Activated naive CD8-positive, alpha-beta T cell (primary cell): ENCODE results near the gene EXTL2.
"Not testable (repeated sequence)": the region's sequence is repeated elsewhere in the genome, so short reads cannot be mapped to it uniquely, and the experiment has no call there.

Source experiments
- H3K27ac Mint-ChIP-seq: one replicate; pipeline ENCODE4 v1.8.0; 2021; ENCODE audit warnings: mixed read lengths
- H3K27me3 Mint-ChIP-seq: one replicate; pipeline ENCODE4 v1.8.0; 2021; ENCODE audit warnings: mixed read lengths
- H3K36me3 Mint-ChIP-seq: one replicate; pipeline ENCODE4 v1.8.0; 2021; ENCODE audit warnings: mixed read lengths
- H3K4me1 Mint-ChIP-seq: one replicate; pipeline ENCODE4 v1.8.0; 2021; ENCODE audit warnings: low read depth, mixed read lengths
- H3K4me3 Mint-ChIP-seq: one replicate; pipeline ENCODE4 v1.8.0; 2021; ENCODE audit warnings: mild to moderate bottlenecking, mixed read lengths
- H3K9me3 Mint-ChIP-seq: one replicate; pipeline ENCODE4 v1.8.0; 2021; ENCODE audit warnings: low read depth, mixed read lengths

The EXTL2 gene

DNA sequence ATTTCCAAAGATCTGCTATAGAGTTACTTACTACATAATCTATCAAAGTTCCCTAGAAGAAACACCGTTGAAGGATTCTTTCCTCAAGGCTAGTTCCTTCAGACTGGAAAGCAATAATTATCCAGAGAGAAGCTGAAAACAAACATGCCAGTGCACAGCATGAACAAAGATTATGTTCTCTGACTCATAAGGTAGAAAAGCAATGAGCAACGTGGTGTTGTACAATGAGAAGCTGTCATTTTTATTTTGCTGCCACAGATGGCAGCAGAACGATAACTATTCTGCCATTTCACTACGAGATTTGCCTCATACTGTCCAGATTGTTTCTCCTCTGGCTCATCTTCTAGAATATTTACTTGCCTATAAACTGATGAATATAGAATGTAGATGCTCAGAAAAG, 10.7 kb downstream of the EXTL2 start:
- Mint-ChIP-seq H3K27me3 (no peaks in the 10 kb centered on the region), H3K4me1 (peaks cover 3% of the 10 kb centered on the region), H3K36me3 (peaks cover 9% of the 10 kb centered on the region), H3K27ac (no peak overlapping the region), H3K4me3 (no peak overlapping the region), H3K9me3 (no peaks in the 10 kb centered on the region)

DNA sequence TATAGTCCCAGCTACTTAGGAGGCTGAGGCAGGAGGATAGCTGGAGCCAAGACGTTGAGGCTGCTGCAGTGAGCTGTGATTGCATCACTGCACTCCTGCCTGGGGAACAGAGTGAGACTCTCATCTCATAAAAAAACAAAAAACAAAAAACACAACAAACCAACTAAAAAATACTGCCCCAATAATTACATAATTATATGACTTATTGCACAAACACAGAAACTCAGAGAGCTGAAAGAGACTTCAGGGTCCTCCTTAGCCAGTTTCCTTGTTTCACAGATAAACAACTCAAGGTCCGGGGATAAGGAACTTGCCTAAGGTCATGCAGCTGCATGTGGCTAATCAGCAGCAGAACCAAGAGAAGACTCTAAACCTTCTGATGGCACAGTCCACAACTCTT, 11.9 kb downstream of the EXTL2 start:
- H3K27me3 Mint-ChIP-seq, result no peaks in the 10 kb centered on the region
- H3K4me3 Mint-ChIP-seq, result no peak overlapping the region
- H3K9me3 Mint-ChIP-seq, result no peaks in the 10 kb centered on the region
- H3K27ac Mint-ChIP-seq, result no peak overlapping the region
- peaks cover 6% of the 10 kb centered on the region for H3K36me3 Mint-ChIP-seq
- no peaks in the 10 kb centered on the region for H3K4me1 Mint-ChIP-seq

DNA sequence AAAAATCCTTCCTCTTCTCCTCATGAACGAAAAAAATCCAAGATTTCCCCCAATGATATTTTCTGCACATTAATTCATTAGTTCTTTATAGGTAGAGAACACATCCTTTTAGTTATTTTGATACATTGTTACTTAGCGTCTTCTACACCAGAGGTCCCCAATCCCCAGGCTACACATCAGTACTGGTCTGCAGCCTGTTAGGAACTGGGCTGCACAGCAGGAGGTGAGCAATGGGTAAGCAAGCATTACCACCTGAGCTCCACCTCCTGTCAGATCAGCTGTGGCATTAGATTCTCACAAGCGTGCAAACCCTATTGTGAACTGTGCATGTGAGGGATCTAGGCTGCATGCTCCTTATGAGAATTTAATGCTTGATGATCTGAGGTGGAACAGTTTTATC, 13.0 kb downstream of the EXTL2 start:
- no peak overlapping the region for H3K4me3 Mint-ChIP-seq

DNA sequence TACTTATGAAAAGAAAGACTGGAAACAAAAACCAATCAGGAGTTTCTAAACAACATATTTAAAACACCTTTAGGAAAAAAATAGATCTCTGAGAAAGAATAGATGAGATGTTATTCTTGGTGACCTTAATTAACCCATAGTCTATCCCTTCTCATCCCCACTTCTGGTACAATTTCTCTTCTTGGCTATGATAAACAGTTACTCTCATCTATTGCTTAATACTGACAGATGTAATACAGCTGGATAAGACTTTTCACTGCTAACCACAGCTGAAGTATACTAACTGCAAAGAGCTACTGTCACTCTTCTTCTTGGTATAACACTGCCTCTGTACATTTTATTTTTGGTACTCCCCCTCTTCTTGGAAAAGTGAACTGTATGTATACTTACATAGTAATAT, 15.2 kb downstream of the EXTL2 start:
- Mint-ChIP-seq H3K27me3 (no peaks in the 10 kb centered on the region), H3K9me3 (no peaks in the 10 kb centered on the region), H3K27ac (no peak overlapping the region), H3K4me3 (no peak overlapping the region), H3K4me1 (no peaks in the 10 kb centered on the region), H3K36me3 (peaks cover 6% of the 10 kb centered on the region)

More for the DNA sequence above, 13.0 kb downstream of the EXTL2 start:
- H3K4me1 Mint-ChIP-seq, result no peaks in the 10 kb centered on the region
- H3K27ac Mint-ChIP-seq, result no peak overlapping the region
- H3K27me3 Mint-ChIP-seq, result no peaks in the 10 kb centered on the region
- no peaks in the 10 kb centered on the region for H3K9me3 Mint-ChIP-seq
- H3K36me3 Mint-ChIP-seq, result peaks cover 6% of the 10 kb centered on the region

DNA sequence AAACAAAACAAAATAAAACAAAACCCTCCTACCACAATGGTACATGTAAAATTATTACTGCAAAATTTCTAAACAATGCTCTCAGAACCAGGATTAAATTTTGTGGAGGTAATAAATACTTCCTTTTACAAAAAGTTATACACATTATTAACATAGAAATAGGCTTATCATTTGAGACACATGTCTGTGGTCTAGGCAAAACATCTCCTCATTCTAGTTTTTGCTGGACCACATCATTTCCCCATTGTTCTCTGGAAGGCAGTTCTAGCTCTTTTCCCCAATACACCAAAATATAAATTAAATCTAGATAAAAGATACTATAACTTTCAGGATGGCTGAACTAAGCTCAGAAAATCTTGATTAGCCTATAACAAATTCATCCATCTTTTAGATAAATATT, 18.4 kb downstream of the EXTL2 start:
- H3K36me3 Mint-ChIP-seq, result peaks cover 3% of the 10 kb centered on the region
- H3K9me3 Mint-ChIP-seq, result no peaks in the 10 kb centered on the region
- H3K4me3 Mint-ChIP-seq, result no peak overlapping the region
- H3K27me3 Mint-ChIP-seq, result no peaks in the 10 kb centered on the region
- no peaks in the 10 kb centered on the region for H3K4me1 Mint-ChIP-seq
- H3K27ac Mint-ChIP-seq, result no peak overlapping the region

DNA sequence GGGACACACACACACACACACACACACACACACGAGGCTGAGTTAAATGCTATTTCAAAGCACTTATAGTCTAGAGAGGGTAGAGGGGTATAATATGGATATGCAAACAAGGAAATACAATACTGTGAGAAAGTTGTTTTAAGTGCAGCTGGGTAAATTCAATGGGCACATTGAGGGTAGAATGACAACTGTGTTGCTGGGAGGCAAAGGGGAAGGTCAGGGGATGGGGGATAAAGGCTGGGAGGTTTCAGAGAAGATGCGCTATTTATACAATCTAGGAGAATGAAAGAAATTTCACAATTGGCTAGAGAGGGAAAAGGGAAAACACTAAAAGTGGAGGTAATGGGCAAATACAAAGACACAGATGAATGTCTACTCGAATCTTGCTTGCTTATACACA, 19.4 kb downstream of the EXTL2 start:
- Mint-ChIP-seq H3K9me3 (no peaks in the 10 kb centered on the region), H3K4me1 (no peaks in the 10 kb centered on the region), H3K4me3 (no peak overlapping the region), H3K27me3 (no peaks in the 10 kb centered on the region), H3K27ac (no peak overlapping the region), H3K36me3 (peaks cover 3% of the 10 kb centered on the region)

DNA sequence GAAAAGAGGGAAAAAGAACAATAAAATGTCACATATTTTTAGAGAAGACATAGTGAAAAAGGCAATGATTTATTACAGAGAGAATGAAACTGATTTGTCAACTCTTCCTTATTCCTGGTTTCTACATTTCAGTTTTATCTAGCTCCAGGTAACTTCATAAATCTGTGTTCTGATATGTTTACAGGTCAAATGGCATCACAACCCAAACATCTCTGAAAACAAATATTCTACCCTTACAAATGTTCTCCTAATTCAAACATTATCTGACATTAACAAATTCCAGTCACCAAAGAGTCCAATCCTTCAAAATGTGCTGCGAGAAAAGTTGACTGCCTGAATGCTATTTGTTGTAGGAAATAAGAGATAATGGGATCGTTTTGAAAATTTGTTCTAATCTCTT, 20.2 kb downstream of the EXTL2 start:
- no peaks in the 10 kb centered on the region for H3K27me3 Mint-ChIP-seq
- H3K4me1 Mint-ChIP-seq, result no peaks in the 10 kb centered on the region
- no peaks in the 10 kb centered on the region for H3K36me3 Mint-ChIP-seq
- no peak overlapping the region for H3K4me3 Mint-ChIP-seq
- H3K9me3 Mint-ChIP-seq, result no peaks in the 10 kb centered on the region
- no peak overlapping the region for H3K27ac Mint-ChIP-seq

DNA sequence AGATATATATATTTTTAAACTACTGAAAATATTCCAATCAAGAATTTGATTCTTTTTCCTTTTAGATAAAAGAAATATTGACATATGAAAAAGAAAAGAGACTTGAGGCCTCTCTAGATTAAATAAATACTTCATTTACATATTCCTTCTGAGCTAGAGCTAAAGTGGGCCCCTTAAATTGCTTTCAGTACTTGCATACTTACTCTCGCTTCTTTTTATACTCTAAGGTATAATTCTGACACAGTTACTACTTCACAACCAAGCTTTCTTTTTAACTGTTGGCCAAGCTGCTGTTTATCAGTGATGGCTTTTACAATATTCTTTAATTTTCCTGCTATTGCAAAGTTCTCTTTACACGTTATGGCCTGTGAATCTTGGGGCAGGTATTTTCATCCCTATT, 24.6 kb downstream of the EXTL2 start:
- H3K27me3 Mint-ChIP-seq, result no peaks in the 10 kb centered on the region
- no peaks in the 10 kb centered on the region for H3K36me3 Mint-ChIP-seq
- no peak overlapping the region for H3K27ac Mint-ChIP-seq
- H3K4me3 Mint-ChIP-seq, result no peak overlapping the region
- H3K9me3 Mint-ChIP-seq, result no peaks in the 10 kb centered on the region
- no peaks in the 10 kb centered on the region for H3K4me1 Mint-ChIP-seq

DNA sequence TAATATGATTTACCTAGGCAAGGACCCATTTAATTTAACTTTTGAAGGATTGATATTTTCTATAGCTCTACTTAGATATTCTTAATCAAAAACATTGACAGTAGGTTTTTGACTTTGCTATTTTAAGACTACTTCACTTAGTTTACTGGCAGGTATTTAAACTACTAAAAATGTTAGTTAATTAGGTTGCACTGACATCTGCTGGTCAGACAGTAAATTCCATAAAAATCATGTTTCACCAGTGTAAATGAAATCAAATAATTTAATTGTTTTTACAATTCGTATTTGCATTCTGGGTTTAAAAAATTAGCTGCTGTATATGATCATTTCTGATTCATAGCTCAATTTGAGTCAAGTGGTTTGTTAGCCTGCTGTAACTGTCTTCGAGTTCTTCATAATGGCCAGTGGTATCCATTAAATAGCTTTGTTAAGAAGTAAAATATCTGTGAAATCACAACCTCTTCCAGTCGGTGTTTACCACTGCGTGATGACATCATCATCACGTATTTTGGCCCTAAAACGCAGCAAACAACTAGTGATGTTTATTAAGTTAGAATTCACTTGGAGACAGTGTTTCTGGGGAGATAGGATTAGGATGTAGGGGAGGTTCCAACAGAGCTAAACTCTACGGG, 26.2 kb downstream of the EXTL2 start:
- Mint-ChIP-seq H3K4me1 (no peaks in the 10 kb centered on the region), H3K27ac (no peak overlapping the region), H3K36me3 (no peaks in the 10 kb centered on the region), H3K9me3 (no peaks in the 10 kb centered on the region), H3K4me3 (no peak overlapping the region), H3K27me3 (no peaks in the 10 kb centered on the region)

DNA sequence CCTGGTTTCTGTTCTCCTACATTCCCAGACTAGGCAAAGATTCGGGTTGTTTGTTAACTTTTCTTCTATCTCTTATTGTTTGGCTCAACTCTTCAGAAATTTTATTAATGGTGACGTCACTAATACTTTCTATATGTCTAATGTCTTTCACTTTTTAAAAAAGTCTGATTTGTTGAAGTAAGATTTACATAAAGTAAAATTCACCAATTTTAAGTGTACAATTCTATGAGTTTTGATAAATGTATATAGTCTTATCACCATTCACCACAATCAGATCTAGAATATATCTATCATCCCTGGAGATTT, 27.8 kb downstream of the EXTL2 start:
- no peaks in the 10 kb centered on the region for H3K36me3 Mint-ChIP-seq
- no peaks in the 10 kb centered on the region for H3K27me3 Mint-ChIP-seq
- H3K9me3 Mint-ChIP-seq, result no peaks in the 10 kb centered on the region
- no peaks in the 10 kb centered on the region for H3K4me1 Mint-ChIP-seq
- no peak overlapping the region for H3K27ac Mint-ChIP-seq
- H3K4me3 Mint-ChIP-seq, result no peak overlapping the region

DNA sequence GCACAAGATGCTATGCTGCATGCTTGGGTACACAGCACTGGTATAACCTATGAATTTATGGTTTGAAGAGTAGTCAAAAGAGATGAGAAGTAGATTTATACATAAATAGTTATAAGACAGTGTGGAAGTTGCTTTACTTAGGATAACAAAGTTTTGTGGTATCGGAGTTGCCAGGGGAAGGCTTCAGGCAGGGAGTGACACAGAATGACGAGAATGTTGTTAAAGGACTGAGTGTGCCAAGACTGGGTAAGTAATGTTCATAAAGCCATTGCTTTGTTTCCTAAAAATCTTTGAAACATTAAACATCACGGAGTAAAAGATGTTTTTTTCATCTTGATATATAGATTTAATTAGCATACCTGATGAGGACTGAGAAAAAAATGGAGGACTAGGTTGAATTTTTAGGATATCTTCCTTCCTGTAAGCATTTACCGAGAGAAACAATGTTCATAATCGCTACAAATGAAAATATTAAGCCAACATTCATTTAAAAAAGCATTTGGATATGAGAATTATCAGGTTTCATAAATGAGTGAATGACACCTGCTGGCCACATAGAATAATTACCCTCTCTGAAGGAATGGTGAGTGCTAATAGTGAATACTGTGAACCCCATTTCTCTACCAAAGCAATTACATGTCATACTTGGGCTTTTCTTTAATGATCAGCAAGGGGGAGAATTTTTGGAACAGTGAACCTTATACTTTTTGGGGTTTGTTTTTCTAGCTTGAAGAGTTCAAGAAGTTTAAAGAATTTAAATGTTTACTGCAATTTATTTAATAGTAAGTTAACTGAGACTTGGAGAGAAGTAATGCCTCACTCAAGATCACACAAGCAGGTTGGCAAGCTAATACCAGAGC, 28.4 kb downstream of the EXTL2 start:
- Mint-ChIP-seq H3K4me1 (no peaks in the 10 kb centered on the region), H3K4me3 (no peak overlapping the region), H3K36me3 (no peaks in the 10 kb centered on the region), H3K27me3 (no peaks in the 10 kb centered on the region), H3K9me3 (no peaks in the 10 kb centered on the region), H3K27ac (no peak overlapping the region)

DNA sequence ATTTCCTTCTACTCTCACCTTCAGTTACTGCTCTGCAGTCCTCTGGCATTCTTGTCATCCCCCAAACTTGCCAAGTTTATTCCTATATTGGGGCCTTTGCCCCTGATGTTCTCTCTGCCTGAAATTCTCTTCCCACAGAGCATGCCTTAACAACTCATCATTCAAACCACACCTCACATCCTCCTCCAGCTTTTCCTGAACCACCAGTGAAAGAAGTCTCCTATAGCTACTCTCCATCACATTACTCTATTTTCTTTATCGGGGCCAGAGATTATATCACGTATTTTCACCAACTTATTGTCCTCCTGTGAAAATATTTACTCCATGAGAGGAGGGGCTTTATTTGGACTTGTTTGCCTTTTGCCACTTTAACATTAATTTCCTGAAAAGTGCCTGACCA, 32.1 kb downstream of the EXTL2 start:
- Mint-ChIP-seq H3K27me3 (no peaks in the 10 kb centered on the region), H3K27ac (no peak overlapping the region), H3K4me3 (no peak overlapping the region), H3K4me1 (no peaks in the 10 kb centered on the region), H3K36me3 (no peaks in the 10 kb centered on the region), H3K9me3 (no peaks in the 10 kb centered on the region)

DNA sequence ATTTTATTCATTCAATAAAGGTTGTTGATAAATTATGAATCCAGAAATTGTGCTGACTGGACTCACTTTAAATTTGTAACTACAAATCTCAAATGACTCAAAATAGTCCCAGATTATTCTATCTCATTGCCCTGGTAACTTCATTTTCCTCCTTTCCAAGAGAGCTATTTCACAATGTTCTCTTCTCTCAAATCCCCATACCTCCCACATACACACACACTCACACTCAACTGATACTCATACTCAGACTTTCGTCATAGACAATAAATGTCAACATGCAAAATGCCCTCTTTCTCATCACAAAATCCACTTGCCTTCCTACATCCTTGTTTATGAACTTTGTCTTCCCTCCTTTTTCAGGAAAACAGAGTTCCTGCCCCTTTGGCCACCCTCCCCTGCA, 33.3 kb downstream of the EXTL2 start:
- no peaks in the 10 kb centered on the region for H3K27me3 Mint-ChIP-seq
- no peak overlapping the region for H3K4me3 Mint-ChIP-seq
- H3K4me1 Mint-ChIP-seq, result no peaks in the 10 kb centered on the region
- H3K9me3 Mint-ChIP-seq, result no peaks in the 10 kb centered on the region
- no peaks in the 10 kb centered on the region for H3K36me3 Mint-ChIP-seq
- no peak overlapping the region for H3K27ac Mint-ChIP-seq

DNA sequence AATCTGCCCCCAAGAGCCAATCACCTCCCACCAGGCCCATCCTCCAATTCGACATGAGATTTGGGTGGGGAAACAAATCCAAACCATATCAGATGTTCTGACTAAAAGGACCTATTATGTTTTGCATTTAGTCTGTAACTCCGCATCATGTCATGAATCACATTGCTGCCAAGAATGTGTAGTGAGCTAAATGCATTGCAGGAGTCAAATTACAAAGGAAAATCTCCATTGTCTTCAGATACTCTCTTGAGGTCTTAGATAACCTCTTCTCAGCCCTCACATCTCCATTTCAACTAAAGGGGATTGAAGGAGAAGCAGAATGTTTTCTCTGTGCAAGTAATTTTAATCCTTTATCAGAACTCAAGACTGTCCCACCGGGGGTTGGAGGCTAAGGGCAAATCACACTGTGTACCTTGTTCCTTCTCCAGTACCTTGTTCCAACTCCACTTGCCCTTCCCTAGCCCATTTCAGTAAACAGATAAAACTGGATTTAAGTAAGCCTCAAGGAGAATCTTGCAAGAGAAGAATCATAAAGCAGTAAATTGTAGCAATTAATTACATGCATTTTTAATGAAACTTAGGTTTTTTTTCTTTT, 34.1 kb downstream of the EXTL2 start:
- no peak overlapping the region for H3K27ac Mint-ChIP-seq
- H3K27me3 Mint-ChIP-seq, result no peaks in the 10 kb centered on the region
- no peak overlapping the region for H3K4me3 Mint-ChIP-seq
- no peaks in the 10 kb centered on the region for H3K9me3 Mint-ChIP-seq
- no peaks in the 10 kb centered on the region for H3K36me3 Mint-ChIP-seq
- H3K4me1 Mint-ChIP-seq, result no peaks in the 10 kb centered on the region

DNA sequence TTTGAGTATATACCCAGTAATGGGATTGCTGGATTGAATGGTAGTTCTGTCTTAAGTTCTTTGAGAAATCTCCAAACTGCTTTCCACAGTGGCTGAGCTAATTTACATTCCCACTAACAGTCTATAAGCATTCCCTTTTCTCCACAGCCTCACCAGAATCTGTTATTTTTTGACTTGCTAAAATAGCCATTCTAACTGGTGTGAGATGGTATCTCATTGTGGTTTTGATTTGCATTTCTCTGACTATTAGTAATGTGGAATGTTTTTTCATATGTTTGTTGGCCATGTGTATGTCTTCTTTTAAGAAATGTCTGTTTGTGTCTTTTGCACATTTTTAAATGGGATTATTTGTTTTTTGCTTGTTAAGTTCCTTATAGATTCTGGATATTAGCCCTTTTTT, 39.5 kb downstream of the EXTL2 start:
- H3K4me3 Mint-ChIP-seq, H3K4me1 Mint-ChIP-seq, H3K27me3 Mint-ChIP-seq, H3K36me3 Mint-ChIP-seq, H3K9me3 Mint-ChIP-seq, H3K27ac Mint-ChIP-seq: not testable (repeated sequence)

DNA sequence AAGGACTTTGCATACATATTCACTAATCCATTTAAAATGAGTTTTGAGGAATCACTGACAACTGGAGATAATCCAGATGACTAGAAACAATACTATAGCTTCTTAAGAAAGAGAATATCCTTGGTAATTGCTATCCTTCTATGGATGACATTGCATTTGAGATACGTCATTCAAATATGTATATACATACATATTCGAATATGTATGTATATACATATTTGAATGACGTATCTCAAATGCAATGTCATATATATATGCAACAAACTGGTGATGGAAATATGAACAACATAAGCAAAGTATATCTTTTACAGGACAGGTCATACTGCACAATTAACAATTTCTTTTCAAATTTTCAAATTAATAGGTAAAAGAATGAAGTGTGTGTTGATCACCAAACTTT, 41.7 kb downstream of the EXTL2 start:
- no peak overlapping the region for H3K27ac Mint-ChIP-seq
- H3K36me3 Mint-ChIP-seq, result no peaks in the 10 kb centered on the region
- H3K9me3 Mint-ChIP-seq, result no peaks in the 10 kb centered on the region
- H3K27me3 Mint-ChIP-seq, result peaks cover 16% of the 10 kb centered on the region
- H3K4me3 Mint-ChIP-seq, result no peak overlapping the region
- H3K4me1 Mint-ChIP-seq, result no peaks in the 10 kb centered on the region
